Panc1 (cell line): ENCODE data around the gene XPA.

ENCODE experiments used
- SIN3A ChIP-seq: IDR thresholded peaks from 2 replicates; pipeline ENCODE4 v1.6.1; 2012; ENCODE audit warnings: low read depth, mild to moderate bottlenecking, low read length, moderate library complexity, borderline replicate concordance; ENCODE audit not compliant: insufficient read depth
- TF ChIP-seq, protein P1 (sequence below): fragments of 450-650 bp; IDR thresholded peaks from 2 replicates; pipeline ENCODE4 v1.5.1; 2017; ENCODE audit warnings: mild to moderate bottlenecking

DNA sequence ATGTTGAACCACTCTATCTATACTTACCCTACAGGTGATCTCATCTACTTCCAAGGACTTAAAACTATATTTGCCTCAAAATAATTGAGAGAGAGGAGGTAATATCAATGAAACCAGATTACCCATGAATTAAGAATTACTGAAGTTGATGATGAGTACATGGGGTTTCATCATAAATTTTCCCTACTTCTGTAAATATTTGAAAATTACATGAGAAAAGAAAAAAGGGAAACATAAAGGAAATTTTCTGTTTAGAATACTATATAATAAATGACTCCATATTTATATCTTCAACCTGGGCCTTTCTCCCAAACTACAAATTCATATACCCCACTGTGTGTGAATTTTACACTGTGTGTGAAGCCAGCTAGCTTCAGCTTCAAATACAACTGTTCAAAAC lies 66.5 kb downstream of the XPA start:
- TF ChIP-seq SIN3A = no peak
- TF ChIP-seq, protein P1, sequence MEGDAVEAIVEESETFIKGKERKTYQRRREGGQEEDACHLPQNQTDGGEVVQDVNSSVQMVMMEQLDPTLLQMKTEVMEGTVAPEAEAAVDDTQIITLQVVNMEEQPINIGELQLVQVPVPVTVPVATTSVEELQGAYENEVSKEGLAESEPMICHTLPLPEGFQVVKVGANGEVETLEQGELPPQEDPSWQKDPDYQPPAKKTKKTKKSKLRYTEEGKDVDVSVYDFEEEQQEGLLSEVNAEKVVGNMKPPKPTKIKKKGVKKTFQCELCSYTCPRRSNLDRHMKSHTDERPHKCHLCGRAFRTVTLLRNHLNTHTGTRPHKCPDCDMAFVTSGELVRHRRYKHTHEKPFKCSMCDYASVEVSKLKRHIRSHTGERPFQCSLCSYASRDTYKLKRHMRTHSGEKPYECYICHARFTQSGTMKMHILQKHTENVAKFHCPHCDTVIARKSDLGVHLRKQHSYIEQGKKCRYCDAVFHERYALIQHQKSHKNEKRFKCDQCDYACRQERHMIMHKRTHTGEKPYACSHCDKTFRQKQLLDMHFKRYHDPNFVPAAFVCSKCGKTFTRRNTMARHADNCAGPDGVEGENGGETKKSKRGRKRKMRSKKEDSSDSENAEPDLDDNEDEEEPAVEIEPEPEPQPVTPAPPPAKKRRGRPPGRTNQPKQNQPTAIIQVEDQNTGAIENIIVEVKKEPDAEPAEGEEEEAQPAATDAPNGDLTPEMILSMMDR = no peak
